ENCODE measurements around the gene MRPS35. TPM values are rescaled to one million over a fixed set of nuclear protein-coding genes. Genes with fewer than 3 reads are reported as not detected.

Gene MRPS35
- total RNA-seq, 1 experiment from 2014 or later: 91.7 TPM

GRCh38 chr12:27794818-27795584, 84.4 kb downstream of the MRPS35 start:
- no peak for DNase-seq
- Histone ChIP-seq H3K79me2 (ENCODE audit: low read depth) (peaks cover 14% of the 10 kb centered on the region), H3K9me3 (ENCODE audit: insufficient read depth, low read depth) (no peaks in the 10 kb centered on the region), H3K4me3 (no peak overlapping the region), H3K27ac (no peak overlapping the region), H3K9me2 (ENCODE audit: insufficient read depth) (no peaks in the 10 kb centered on the region), H2AFZ (no peak overlapping the region), H4K20me1 (ENCODE audit: insufficient read depth) (no peaks in the 10 kb centered on the region; the same call in 1 of the 2 replicates), H3F3A (ENCODE audit: insufficient read depth, low read depth) (no peaks in the 10 kb centered on the region), H3K27me3 (ENCODE audit: insufficient read depth, low read depth) (no peaks in the 10 kb centered on the region), H3K4me2 (no peak overlapping the region), H3K4me1 (replicated peaks; ENCODE audit: insufficient read depth) (no peaks in the 10 kb centered on the region), H3K36me3 (ENCODE audit: low read depth) (peaks cover 28% of the 10 kb centered on the region)
- POLR2A ChIA-PET (ENCODE audit: unreplicated experiment): interaction anchor here (0.6 kb wide), 1 partner anchor 272 kb away, joined by 3 read pairs; no protein-coding TSS in a partner anchor
- BruUV-seq (replicated peaks): no TSS peak
- CTCF ChIA-PET: no interaction called here
- intact Hi-C loops (cut with micrococcal nuclease; ENCODE audit: unreplicated experiment): no loop called here
- TF ChIP-seq CTCF (conservative IDR thresholded peaks at IDR 0.05) (no peak), EZH2 (IDR thresholded peaks at IDR 0.05; ENCODE audit: low read depth) (no peak)

GRCh38 chr12:27796128-27796527, 85.5 kb downstream of the MRPS35 start:
- Histone ChIP-seq H3K27me3 (ENCODE audit: insufficient read depth, low read depth) (no peaks in the 10 kb centered on the region), H3K9me2 (ENCODE audit: insufficient read depth) (no peaks in the 10 kb centered on the region), H3K4me2 (no peak overlapping the region), H3K79me2 (ENCODE audit: low read depth) (peaks cover 3% of the 10 kb centered on the region; the same call in 1 of the 2 replicates), H3K4me1 (replicated peaks; ENCODE audit: insufficient read depth) (no peaks in the 10 kb centered on the region), H3K36me3 (ENCODE audit: low read depth) (peaks cover 28% of the 10 kb centered on the region), H3F3A (ENCODE audit: insufficient read depth, low read depth) (0 out of 2 replicates have a peak, but pooled peaks cover 4% of the 10 kb centered on the region), H3K9me3 (ENCODE audit: insufficient read depth, low read depth) (no peaks in the 10 kb centered on the region), H4K20me1 (ENCODE audit: insufficient read depth) (no peaks in the 10 kb centered on the region; the same call in 1 of the 2 replicates), H2AFZ (no peak overlapping the region), H3K4me3 (no peak overlapping the region), H3K27ac (no peak overlapping the region)
- ChIA-PET POLR2A (ENCODE audit: unreplicated experiment) (interaction anchor here (0.6 kb wide), 1 partner anchor 273 kb away, joined by 3 read pairs; no protein-coding TSS in a partner anchor), CTCF (no interaction called here)
- DNase-seq: no peak
- intact Hi-C loops (cut with micrococcal nuclease; ENCODE audit: unreplicated experiment): no loop called here
- no peak for TF ChIP-seq CTCF (conservative IDR thresholded peaks at IDR 0.05)
- TF ChIP-seq EZH2 (IDR thresholded peaks at IDR 0.05; ENCODE audit: low read depth): no peak
- no TSS peak for BruUV-seq (replicated peaks)

GRCh38 chr12:27797301-27798025, 86.8 kb downstream of the MRPS35 start:
- POLR2A ChIA-PET (ENCODE audit: unreplicated experiment): no interaction called here

More at GRCh38 chr12:27797301-27798025, 86.8 kb downstream of the MRPS35 start:
- CTCF ChIA-PET: no interaction called here
- H4K20me1 ChIP-seq (ENCODE audit: insufficient read depth): no peaks in the 10 kb centered on the region; the same call in 1 of the 2 replicates
- no peak overlapping the region for H3K4me2 ChIP-seq
- no peaks in the 10 kb centered on the region for H3K27me3 ChIP-seq (ENCODE audit: insufficient read depth, low read depth)
- H3K9me2 ChIP-seq (ENCODE audit: insufficient read depth): no peaks in the 10 kb centered on the region
- peaks cover 28% of the 10 kb centered on the region for H3K36me3 ChIP-seq (ENCODE audit: low read depth)
- no peak overlapping the region for H2AFZ ChIP-seq
- peaks cover 4% of the 10 kb centered on the region; the same call in 1 of the 2 replicates for H3F3A ChIP-seq (ENCODE audit: insufficient read depth, low read depth)
- DNase-seq: no peak
- intact Hi-C loops (cut with micrococcal nuclease; ENCODE audit: unreplicated experiment): no loop called here
- TF ChIP-seq EZH2 (IDR thresholded peaks at IDR 0.05; ENCODE audit: low read depth) (no peak), CTCF (conservative IDR thresholded peaks at IDR 0.05) (no peak)
- H3K4me3 ChIP-seq: no peak overlapping the region
- BruUV-seq (replicated peaks): no TSS peak
- no peak overlapping the region for H3K27ac ChIP-seq
- no peaks in the 10 kb centered on the region for H3K79me2 ChIP-seq (ENCODE audit: low read depth)
- no peaks in the 10 kb centered on the region for H3K9me3 ChIP-seq (ENCODE audit: insufficient read depth, low read depth)
- no peaks in the 10 kb centered on the region for H3K4me1 ChIP-seq (replicated peaks; ENCODE audit: insufficient read depth)
